Stimulated activated CD4-positive, alpha-beta T cell treated with anti-CD3 and anti-CD28 coated beads, Interleukin-2, amount 100 ng/mL, for 4 hours (primary cell): ENCODE data around the gene UNC5C.

Source experiments
- DNase-seq: peaks from one replicate; pipeline ENCODE4 v3.0.0-alpha.2; 2020; ENCODE audit warnings: low read depth

UNC5C gene

DNA sequence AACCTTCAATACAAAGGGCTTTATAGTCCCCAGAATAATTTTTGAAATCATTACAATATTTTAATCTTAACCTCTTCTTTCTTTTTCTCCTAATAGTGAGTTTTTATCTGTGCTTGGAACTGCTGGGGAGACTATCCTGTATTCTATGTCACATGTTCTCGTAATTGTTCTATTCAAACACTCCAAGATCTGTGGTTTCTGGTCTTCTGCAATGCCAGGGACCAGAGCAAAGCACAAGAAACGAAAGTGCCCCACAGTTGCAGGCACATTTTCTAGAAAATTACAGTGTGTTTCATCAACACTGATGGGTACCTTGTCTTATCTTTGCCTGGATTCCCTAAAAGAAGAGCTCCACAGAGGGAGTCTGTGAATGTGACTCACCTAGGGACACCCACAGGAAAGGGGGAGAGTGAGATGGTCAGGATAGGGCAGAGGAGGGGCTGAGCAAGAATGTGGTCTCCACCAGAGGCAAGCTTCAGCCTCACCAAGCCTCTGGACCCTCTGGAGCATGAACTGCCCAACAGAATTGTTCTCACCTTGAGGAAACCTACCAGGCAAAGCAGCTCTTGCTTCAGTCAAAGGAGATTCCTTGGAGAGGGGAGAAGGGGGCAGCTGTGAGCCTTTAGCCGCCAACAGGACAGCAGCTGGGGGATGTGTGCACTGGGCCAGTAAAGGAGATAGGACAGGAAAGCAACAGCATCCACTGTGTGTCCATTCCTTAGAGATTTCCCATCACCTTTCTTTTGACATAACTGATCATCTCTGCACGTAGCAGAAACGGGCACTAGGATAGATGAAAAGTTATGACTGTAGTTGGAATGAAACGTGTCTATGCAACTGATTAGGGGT lies 25.9 kb downstream of the UNC5C start:
- no peak for DNase-seq

DNA sequence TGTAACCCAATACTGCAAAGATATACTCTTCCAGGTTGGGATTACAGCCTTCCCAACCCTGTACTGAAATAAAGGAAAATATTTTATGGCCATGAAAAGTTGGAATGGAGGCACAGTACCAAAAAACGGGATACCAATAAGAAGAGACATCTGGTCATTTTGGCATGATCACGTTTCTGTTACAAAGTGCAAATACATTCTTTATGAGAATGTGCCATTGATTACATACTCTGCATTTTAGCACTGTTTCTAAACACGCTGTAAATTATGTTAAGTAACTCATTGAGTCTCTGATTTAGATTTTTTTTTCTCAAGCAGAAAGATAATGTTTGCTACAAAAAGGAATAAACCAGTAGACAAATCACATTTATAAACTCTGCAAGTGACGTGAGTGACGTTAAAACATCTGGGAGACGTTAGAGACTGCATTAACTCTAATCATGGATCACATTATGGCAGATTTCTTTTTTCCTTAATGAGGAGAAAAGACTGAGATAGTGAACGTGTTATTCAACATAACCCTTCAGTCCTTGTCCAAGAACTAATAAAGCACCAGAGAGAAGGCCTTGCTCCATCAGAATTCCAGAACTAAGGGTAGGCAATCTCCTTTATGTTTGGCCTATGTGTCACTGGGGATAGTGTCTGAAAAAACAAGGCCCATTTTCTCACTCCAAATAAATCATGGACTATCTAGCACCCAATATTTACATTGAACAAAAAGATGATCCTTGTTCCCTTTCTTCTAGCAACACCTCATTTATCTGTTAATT lies 31.0 kb downstream of the UNC5C start:
- no peak for DNase-seq

DNA sequence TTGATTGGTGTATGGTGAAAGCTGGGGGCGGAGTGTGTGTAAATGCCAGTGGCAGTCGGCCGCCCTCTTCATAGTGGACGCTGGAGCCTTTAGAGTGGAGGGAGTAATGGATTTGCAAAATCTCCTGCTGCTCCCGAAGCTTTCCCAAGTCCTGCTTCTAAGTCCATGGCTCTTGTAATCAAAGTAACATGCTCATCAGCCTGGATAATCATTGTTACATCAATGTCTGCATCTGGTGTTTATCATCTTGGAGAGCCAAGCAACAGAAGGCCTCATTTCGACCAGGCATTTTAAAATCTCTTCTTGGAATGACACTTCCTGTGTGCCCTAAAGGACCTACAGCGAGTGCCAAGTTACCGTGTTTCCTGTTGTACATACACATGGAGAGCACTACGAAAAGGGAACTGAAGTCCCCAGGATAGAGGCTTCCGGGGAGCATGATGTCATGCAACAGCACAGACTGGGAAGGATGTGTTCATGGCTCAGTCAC lies 32.2 kb downstream of the UNC5C start:
- no peak for DNase-seq

DNA sequence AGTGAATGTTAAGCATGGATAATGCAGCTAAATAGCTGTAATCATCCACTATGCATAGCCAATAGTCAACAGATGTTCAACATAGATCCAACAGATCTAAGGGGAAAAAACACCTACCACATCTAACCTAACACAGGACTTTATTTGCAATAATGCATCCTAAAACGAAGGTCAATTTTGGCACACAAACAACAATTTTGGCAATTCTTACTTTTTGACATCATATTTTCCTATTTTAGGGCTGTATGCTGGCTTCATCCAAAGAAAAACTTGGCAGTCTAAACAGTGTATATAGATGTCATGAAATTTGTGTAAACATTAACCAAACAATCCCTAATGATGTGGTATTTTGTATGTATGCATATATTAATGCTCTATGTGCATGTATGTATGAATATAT lies 33.2 kb downstream of the UNC5C start:
- no peak for DNase-seq

DNA sequence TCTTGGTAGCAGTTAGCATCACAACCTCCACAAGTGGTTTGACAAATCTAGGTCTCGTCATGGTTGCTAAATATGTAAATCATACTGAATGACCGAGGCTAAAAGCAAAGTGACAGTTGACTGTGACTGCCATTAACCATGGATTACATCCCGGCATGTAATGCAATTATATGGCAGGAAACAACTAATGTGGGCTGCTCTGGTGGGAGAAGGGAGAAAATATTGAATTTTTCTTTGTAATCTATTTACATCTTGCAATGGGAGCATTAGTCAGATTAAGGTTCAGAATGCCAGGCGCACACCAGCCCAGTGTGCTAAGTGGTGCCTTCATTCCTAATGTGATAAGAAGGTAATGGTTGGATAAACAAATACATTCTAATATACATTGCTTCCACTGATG lies 35.8 kb downstream of the UNC5C start:
- no peak for DNase-seq

DNA sequence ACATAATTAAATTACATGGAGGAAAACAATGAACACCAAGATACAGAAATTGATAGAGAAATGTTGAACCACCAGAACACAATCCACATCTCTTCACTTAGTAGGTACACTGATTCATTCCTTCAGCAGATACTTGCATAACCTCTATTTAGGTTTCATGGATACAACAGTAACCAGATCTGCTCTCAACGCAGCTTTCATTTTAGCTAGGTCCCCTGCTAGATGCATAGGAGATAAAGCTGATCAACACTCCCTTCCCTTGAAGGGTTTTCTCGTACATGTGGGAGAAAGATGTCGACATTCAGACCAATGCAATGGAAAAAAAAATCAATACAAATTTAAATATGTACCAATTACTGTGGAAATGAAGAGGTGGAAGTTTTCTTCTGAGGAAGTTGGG lies 37.3 kb downstream of the UNC5C start:
- no peak for DNase-seq

DNA sequence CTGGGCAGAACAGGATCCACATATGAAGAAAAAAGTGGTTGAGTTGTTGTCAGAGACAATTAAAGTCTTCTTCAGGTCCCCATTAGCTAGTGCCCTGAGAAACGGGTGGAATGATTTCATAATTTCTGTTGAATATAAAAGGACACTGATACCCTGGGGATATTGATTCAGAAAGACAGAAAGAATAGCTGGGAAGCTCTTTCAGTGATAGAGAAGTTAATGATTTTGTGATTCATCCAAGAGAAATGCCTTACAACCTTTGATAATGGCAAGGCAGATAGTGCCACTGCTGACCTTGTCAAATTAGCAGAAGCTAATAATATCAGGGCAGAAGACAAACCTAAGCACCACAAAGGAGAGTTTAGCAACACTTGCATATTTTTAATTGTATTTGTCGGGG lies 37.9 kb downstream of the UNC5C start:
- DNase-seq, result no peak

DNA sequence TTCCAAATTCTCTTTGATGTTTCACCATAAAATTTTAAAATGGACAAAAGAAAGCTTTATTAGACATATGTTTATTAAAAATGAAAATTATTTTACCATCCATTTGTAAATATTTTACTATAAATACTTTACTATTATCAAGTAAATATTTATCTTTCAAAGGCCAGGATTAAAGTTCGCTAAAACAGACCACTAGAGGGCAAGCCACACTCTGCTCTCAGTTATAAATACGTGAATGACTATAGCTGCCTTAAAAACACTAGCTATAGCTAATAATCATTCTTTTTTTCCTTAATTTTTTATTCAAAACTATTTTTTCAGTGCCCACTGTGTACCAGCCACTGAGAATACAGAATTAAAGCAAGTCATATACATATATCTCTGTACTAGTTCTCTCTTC lies 38.6 kb downstream of the UNC5C start:
- DNase-seq, result no peak

DNA sequence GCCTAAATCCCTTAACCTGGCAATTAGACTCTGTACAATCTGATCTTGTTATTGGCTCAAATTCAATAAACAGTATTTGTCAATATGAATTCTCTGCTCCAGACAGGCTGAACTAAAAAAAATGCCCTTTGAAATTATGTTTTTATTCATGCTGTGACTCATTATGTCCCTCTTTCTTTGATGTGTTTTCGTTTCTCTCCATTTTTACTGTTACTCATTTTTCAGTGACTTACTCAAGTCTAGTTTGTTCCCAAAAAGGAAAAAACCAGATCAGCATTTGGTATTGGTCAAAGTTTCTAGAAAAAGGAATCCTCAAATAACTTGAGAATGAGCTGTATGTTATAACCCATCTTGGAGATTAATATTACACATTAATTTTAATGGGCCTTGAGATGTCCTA lies 40.4 kb downstream of the UNC5C start:
- DNase-seq, result no peak

DNA sequence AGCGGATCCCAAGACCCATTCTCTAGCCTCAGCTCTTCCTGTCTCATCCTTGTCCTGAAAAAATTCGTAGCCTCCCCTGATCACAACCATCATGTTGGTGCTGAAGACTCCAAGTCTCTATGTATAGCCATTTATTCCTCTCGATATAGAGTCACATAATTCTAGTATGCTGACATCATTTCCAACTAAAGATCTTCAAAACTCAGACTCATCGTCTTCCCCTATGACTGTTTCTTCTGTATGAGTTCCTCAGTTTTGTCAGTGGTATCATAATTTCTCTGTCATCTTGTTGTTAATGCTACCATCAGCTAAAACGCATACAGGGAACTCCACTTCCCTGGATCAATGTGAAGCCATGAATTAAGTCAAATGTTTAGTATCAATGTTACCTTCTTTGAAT lies 41.2 kb downstream of the UNC5C start:
- DNase-seq, result no peak

DNA sequence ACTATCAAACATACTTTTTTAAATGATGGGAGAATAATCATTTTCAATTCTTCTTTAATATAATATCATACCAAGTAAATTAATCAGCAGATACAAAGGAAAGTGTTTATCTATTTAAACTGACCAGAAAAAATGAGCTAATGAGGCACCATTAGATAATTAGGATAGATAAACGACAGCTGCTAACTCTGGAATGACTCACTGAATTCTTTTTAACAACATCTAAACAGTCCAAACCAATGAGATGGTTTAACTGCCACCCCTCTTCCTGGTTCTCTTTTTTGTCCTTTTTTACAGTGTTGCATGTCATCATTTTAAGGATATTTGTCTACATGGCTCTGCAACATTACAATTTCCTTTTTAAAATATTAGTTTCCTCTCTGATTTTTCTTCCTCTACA lies 41.6 kb downstream of the UNC5C start:
- no peak for DNase-seq

DNA sequence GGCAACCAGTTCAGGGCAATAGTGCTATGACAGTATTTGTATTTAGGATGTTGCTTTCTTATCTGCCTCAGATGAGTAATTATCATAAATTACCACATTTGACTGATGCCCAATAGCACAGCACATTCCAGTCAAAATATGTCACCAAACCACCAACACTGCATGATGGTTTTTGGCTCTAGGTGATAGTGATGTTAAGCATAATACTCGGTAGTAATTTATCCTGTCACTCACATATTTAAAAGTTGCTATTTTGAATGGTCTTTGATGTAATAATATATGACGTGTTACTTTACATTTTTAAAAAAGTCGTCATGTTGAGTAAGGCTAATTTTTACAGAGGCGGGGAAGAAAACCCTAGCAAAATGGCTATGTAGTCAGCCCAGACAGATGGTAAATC lies 42.5 kb downstream of the UNC5C start:
- no peak for DNase-seq

DNA sequence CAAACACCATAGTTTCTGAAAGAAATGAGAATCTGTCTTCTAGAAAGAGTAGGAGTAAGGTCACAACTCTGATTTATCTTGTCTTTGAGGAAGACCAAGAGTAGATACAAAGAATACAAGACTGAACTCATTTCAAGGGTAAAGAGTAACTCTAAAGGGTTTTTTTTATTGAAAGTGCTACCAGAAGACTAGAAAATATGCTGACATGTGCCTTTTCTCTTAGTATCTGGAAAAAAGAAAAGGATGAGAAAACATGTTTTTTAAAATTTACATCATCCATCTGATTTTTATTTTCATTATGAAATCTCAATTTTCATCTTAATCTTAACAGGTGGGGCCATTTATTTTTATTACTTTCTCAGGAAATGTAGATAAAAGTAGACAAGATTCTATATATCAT lies 43.0 kb downstream of the UNC5C start:
- no peak for DNase-seq

DNA sequence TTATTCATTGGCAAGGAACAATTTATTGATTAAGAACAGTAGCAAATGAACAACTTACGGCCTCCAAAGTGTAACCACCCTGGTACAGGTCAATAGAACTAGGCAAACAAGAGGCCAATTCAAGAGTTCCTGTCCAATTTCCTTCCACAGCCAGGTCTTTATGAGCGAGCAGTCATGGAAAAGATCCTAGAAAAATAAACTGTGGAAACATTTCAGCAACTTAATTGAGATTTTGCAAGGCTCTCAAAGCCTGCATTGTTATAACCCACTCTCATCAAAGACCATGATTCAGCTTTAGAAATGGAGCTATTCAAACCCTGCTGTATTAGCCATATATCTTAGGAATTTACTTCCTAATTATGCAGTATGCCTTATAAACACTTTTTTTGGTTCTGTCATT lies 43.6 kb downstream of the UNC5C start:
- no peak for DNase-seq

DNA sequence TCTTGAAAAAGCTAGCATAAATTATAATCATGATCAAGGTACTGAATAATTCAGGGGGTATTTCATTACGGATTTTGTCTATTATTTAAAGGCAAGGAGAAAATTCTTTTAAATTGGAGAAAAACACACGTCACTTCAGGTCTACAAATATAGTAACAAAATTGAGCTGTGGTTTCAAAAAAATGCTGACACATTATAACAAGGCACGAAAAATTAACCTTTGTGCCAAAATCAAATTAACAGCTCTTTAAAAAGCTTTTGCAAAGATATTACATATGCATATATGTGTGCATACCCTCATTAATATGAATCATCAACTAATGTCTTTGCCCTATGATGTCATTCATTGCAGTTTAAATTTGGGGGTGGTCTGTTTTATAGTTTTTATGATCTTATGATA lies 44.3 kb downstream of the UNC5C start:
- no peak for DNase-seq

DNA sequence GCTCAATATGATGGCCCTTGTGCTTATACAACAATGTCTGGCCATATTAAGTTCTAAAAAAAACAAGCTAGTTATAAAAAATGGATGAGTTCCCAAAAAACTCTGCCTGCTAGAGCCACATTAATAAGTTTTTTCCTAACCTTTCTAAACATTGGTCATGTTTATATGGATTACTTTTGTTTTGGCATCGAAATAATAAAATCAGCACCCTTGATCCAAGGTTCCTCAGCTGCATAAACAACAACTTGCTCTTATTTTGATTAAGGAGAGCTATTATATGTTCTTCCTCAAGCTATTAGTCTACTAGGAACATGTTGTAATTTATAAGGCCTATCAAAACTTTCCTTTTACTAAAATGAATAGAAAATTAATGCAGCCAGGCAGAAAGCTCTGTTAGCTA lies 48.4 kb downstream of the UNC5C start:
- DNase-seq, result no peak

DNA sequence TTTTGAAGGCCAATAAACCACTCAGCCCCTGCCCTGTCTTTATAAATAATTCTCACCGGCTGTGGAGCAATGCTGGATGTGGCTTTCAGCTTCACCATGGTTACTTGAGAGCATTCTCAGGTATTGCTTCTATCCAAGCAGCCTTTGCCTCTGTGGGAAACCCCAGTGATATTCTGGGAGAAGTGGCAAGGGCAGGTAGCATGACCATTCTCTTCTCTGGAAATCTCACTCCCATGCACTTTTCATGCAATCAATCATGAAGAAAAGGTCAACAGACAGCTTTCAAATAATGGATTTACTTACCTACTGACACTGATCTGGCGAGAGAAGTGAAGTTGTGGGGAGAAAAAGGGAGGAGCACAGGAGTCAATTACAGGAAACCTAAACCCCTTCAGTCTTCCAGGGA lies 49.5 kb downstream of the UNC5C start:
- no peak for DNase-seq

DNA sequence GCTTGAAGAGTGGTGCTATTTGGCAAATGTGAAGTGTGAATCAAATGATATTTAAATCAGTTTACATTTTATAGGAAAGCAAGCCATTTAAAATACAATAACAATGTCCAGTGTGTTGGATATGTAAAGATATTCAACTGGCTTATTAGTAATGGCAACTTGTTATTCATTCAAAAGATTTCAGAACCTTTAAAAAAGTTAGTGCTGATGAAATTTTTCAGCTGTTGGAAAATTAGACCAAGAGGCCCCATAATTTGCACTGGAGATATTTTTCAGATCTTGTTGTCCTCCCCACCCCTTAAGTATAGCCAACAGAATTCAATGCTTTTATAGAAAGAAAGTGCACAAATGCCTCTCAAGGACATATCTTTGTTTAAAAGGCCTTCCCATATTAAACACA lies 54.6 kb downstream of the UNC5C start:
- DNase-seq, result no peak

DNA sequence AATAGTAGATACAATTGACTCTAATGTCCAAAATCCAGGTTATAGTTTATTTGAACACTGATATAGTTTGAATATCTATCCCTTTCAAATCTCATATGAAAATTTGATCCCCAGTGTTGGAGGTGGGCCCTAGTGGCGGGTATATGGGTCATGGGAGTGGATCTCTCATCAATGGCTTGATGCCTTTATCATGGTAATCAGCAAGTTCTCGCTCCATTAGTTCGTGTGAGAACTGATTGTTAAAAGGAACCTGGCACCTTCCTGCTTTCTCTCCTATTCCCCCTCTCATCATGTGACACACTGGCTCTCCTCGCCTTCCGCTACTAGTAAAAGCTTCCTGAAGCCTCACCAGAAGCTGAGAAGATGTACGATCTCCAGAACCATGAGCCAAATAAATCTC lies 70.1 kb downstream of the UNC5C start:
- no peak for DNase-seq

DNA sequence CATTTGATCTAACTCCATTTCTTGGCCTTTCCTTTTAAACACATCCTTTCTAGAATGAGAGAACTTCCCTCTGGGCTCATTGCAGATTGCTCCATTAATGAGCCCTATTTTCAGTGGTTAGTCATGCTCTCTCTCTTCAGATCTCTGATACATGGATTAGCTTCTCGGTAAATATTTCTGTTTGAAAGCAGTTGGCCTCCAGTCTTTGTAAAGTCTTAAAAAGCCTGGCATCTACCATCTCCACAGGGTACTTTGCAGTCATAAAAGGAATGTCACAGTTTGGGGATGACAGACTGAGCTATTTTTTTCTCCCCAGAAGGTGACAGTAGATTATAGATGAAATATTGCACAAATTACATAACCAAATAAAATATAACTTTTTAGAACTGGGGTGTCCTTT lies 72.7 kb downstream of the UNC5C start:
- no peak for DNase-seq

DNA sequence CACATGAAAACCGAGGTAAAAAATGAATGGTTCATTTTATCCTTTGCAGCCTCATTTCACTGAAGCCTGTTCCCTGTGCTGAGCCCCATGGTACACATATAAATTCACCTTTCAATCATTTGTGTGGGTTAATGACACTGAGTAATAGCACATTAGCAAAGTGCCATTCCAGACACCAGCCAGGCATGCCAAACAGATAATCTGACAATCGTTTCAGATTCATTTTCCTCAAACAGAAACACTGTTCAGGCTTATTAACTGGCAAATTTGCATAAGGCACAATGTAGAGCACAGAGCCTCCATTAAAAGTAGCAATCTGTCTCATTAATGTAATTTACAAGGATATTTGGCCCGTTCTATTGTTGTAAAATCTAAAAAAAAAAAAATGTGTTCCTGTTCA lies 76.2 kb downstream of the UNC5C start:
- no peak for DNase-seq

DNA sequence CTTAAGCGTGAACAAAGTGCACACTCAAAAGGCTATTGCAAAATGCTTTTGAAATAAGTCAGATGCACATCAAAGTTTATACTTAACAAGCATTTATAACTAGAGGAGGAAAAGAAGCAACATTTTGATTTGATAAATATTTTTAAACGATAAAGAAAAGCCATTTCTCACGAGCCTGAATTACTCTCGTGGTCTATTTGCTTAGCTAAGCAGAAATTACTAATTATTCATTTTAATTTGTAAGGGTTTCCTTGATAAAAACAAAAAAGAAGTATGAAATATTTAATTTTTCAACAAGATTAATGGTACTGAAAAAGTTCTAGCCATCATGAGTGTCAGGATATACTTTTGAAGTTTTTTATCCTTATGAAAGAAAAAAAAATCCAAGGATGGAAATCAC lies 78.2 kb downstream of the UNC5C start:
- DNase-seq, result no peak

DNA sequence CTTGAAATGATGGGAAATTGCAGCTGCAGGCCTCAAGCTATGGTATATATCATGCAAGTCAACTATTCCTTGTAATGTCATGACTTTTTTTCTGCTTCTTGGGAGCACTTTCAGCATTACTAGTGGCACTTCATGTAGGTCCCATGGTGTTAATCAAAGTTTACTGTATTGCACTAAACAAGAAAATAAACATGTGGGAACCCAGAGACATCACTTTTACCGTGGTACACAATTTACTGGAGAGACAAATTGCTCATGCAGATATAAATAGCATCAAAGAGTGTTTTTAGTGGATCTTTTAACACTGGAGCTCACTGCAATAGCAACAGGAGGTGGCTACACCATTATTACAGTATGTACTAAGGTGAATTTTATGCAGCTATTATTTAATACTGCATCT lies 79.2 kb downstream of the UNC5C start:
- DNase-seq, result no peak

DNA sequence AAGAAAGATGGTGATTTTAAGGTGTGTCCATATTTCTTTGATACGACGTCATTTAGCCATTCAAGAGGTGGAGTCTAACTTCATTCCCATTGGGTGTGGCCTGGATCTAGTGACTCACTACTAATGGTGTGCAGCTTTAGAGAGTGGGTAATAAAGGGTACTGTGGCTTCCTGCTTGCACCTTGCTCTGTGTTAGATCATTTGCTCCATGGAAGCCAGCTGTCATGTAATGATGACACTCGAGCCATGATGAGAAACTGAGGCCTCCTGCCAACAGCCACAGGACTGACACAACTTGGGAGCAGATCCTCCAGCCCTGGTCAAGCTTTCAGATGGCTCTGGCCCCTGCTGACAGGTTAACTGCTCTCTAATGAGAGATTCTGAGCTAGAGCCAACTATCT lies 82.0 kb downstream of the UNC5C start:
- no peak for DNase-seq
